PC-9 (cell line): ENCODE measurements around the gene DMTF1. TPM values are rescaled to one million over a fixed set of nuclear protein-coding genes. Genes with fewer than 3 reads are reported as not detected.

Experiments used
- BruUV-seq: library from RNA; stranded (reverse); fragments of 400-500 nt; replicated peaks from 2 replicates; lab custom pipeline; 2021; lab: Mats Ljungman, UMichigan
- CTCF ChIA-PET: fragments of 300-600 bp; sonication (Branson Sonifier 250); formaldehyde crosslinking; loops from one replicate; lab custom pipeline; 2022; ENCODE audit warnings: antibody characterized with exemption; lab: Charles Lee
- POLR2A ChIA-PET: fragments of 300-600 bp; sonication (Branson Sonifier 250); formaldehyde crosslinking; loops from one replicate; lab custom pipeline; 2022; ENCODE audit warnings: antibody characterized with exemption; ENCODE audit not compliant: unreplicated experiment; lab: Charles Lee
- DNase-seq, 2 experiments: peaks; one replicate each; pipeline versions ENCODE4 v3.0.0 to v3.0.0-alpha.2; 2015 to 2022; ENCODE audit warnings: mixed read lengths in 1 of 2
- H2AFZ ChIP-seq: fragments of 200-600 bp; sonication (generic); 2 replicates; pipeline ENCODE4 v1.8.1; 2017; ENCODE audit warnings: antibody characterized with exemption
- H3F3A ChIP-seq: fragments of 200-600 bp; sonication (generic); 2 replicates; pipeline ENCODE4 v1.8.1; 2017; ENCODE audit warnings: antibody characterized with exemption, mild to moderate bottlenecking, low read depth; ENCODE audit not compliant: insufficient read depth
- H3K27ac ChIP-seq: fragments of 200-600 bp; sonication (generic); 2 replicates; pipeline ENCODE4 v1.6.1; 2016; ENCODE audit warnings: mixed run types
- H3K27me3 ChIP-seq: fragments of 200-600 bp; sonication (generic); 2 replicates; pipeline ENCODE4 v1.6.1; 2016; ENCODE audit warnings: low read depth, mixed run types; ENCODE audit not compliant: insufficient read depth
- H3K36me3 ChIP-seq: fragments of 200-600 bp; sonication (generic); 2 replicates; pipeline ENCODE4 v1.6.1; 2016; ENCODE audit warnings: low read depth, mixed run types
- H3K4me1 ChIP-seq: fragments of 200-600 bp; sonication (generic); replicated peaks from 2 replicates; pipeline ENCODE4 v1.6.1; 2016; ENCODE audit warnings: mixed run types; ENCODE audit not compliant: insufficient read depth
- H3K4me2 ChIP-seq: fragments of 200-600 bp; sonication (generic); 2 replicates; pipeline ENCODE4 v1.6.1; 2017; ENCODE audit warnings: mixed run types
- H3K4me3 ChIP-seq: fragments of 200-600 bp; sonication (generic); 2 replicates; pipeline ENCODE4 v1.6.1; 2016; ENCODE audit warnings: mixed run types
- H3K79me2 ChIP-seq: fragments of 200-600 bp; sonication (generic); 2 replicates; pipeline ENCODE4 v1.6.1; 2017; ENCODE audit warnings: low read depth, mixed run types
- H3K9me2 ChIP-seq: fragments of 200-600 bp; sonication (generic); 2 replicates; pipeline ENCODE4 v1.8.1; 2017; ENCODE audit warnings: mild to moderate bottlenecking; ENCODE audit not compliant: insufficient read depth
- H3K9me3 ChIP-seq: fragments of 200-600 bp; sonication (generic); 2 replicates; pipeline ENCODE4 v1.8.1; 2016; ENCODE audit warnings: low read depth; ENCODE audit not compliant: insufficient read depth
- H4K20me1 ChIP-seq: fragments of 200-600 bp; sonication (generic); 2 replicates; pipeline ENCODE4 v1.8.1; 2017; ENCODE audit not compliant: insufficient read depth
- CTCF ChIP-seq: fragments of 200-600 bp; sonication (generic); conservative IDR thresholded peaks from 2 replicates; pipeline ENCODE4 v1.6.1; 2017; ENCODE audit warnings: mixed run types, antibody characterized with exemption, mild to moderate bottlenecking, moderate library complexity
- EZH2 ChIP-seq: fragments of 200-600 bp; sonication (generic); IDR thresholded peaks from 2 replicates; pipeline ENCODE4 v1.8.0; 2017; ENCODE audit warnings: antibody characterized with exemption, low read depth
- intact Hi-C: fragments of 100-400 bp; cut with micrococcal nuclease; formaldehyde crosslinking; loops from one replicate; pipeline ENCODE4 v1.10.0; 2022; ENCODE audit not compliant: unreplicated experiment
- total RNA-seq: library from RNA; stranded (reverse); gene quantifications from 2 replicates; pipeline ENCODE4 v1.2.3, GENCODE V29; 2021

The DMTF1 gene
- total RNA-seq, 1 experiment from 2014 or later, result 54.0 TPM

- no peak for DNase-seq
- peaks cover 52% of the 10 kb centered on the region for H3K36me3 ChIP-seq
- ChIA-PET POLR2A (no interaction called here), CTCF (no interaction called here)
- no peaks in the 10 kb centered on the region for H3K9me2 ChIP-seq
- H3F3A ChIP-seq, result peaks cover 9% of the 10 kb centered on the region; the same call in 1 of the 2 replicates
- no peak overlapping the region for H3K4me2 ChIP-seq
- intact Hi-C loops, result no loop called here
- no peak for TF ChIP-seq CTCF
- no peak for TF ChIP-seq EZH2
- H3K27ac ChIP-seq, result no peak overlapping the region
- H2AFZ ChIP-seq, result no peak overlapping the region
- no peaks in the 10 kb centered on the region for H3K79me2 ChIP-seq
- no peaks in the 10 kb centered on the region for H4K20me1 ChIP-seq
- no TSS peak for BruUV-seq
- H3K4me1 ChIP-seq, result no peaks in the 10 kb centered on the region
- no peaks in the 10 kb centered on the region for H3K9me3 ChIP-seq
- no peaks in the 10 kb centered on the region for H3K27me3 ChIP-seq
- no peak overlapping the region for H3K4me3 ChIP-seq
These were observed 41.7 kb downstream of the DMTF1 start for GRCh38 chr7:87193912-87194311.

- no peak overlapping the region for H3K4me3 ChIP-seq
- POLR2A ChIA-PET, result no interaction called here
- no TSS peak for BruUV-seq
- TF ChIP-seq EZH2 (no peak), CTCF (no peak)
- CTCF ChIA-PET, result no interaction called here
- no peaks in the 10 kb centered on the region for H3K9me3 ChIP-seq
- no peaks in the 10 kb centered on the region for H3K9me2 ChIP-seq
- H3K27ac ChIP-seq, result no peak overlapping the region
- H3F3A ChIP-seq, result peaks cover 9% of the 10 kb centered on the region; the same call in 1 of the 2 replicates
- H4K20me1 ChIP-seq, result no peaks in the 10 kb centered on the region
- H3K4me2 ChIP-seq, result no peak overlapping the region
- H3K27me3 ChIP-seq, result no peaks in the 10 kb centered on the region
- no peaks in the 10 kb centered on the region for H3K79me2 ChIP-seq
- peaks cover 27% of the 10 kb centered on the region for H3K36me3 ChIP-seq
- H2AFZ ChIP-seq, result no peak overlapping the region
- intact Hi-C loops, result no loop called here
- DNase-seq, result no peak
- no peaks in the 10 kb centered on the region for H3K4me1 ChIP-seq
These were observed 47.0 kb downstream of the DMTF1 start for GRCh38 chr7:87199241-87199640.

GRCh38 chr7:87199700-87200450, 47.6 kb downstream of the DMTF1 start:
- no TSS peak for BruUV-seq
- TF ChIP-seq EZH2 (no peak), CTCF (no peak)
- Histone ChIP-seq H3K9me2 (no peaks in the 10 kb centered on the region), H3K36me3 (peaks cover 22% of the 10 kb centered on the region), H3F3A (peaks cover 4% of the 10 kb centered on the region; the same call in 1 of the 2 replicates), H3K27me3 (no peaks in the 10 kb centered on the region), H3K4me1 (no peaks in the 10 kb centered on the region), H3K4me3 (no peak overlapping the region), H2AFZ (no peak overlapping the region), H3K27ac (no peak overlapping the region), H3K9me3 (no peaks in the 10 kb centered on the region), H3K79me2 (peaks cover 2% of the 10 kb centered on the region; the same call in 1 of the 2 replicates), H4K20me1 (no peaks in the 10 kb centered on the region), H3K4me2 (no peak overlapping the region)
- POLR2A ChIA-PET, result no interaction called here
- intact Hi-C loops, result no loop called here
- CTCF ChIA-PET, result no interaction called here
- no peak for DNase-seq
